HepG2 (cell line): ENCODE measurements around the gene SHOX.

Source experiments
- EZH2 ChIP-seq: conservative IDR thresholded peaks from 2 replicates; pipeline ENCODE4 v1.6.1; 2012; ENCODE audit warnings: mild to moderate bottlenecking, low read depth, low read length, moderate library complexity
- KMT2A ChIP-seq: sonication (generic); formaldehyde crosslinking; IDR thresholded peaks from 2 replicates; pipeline ENCODE4 v1.4.0; 2020; ENCODE audit warnings: missing genetic modification reagents
- ZNF24 ChIP-seq: fragments of 450-650 bp; IDR thresholded peaks from 2 replicates; pipeline ENCODE4 v1.6.1; 2017; ENCODE audit warnings: antibody characterized with exemption, mild to moderate bottlenecking
- TF ChIP-seq, protein P1 (sequence below): sonication (generic); formaldehyde crosslinking; IDR thresholded peaks from 2 replicates; pipeline ENCODE4 v1.4.0; 2020; ENCODE audit warnings: missing genetic modification reagents

DNA sequence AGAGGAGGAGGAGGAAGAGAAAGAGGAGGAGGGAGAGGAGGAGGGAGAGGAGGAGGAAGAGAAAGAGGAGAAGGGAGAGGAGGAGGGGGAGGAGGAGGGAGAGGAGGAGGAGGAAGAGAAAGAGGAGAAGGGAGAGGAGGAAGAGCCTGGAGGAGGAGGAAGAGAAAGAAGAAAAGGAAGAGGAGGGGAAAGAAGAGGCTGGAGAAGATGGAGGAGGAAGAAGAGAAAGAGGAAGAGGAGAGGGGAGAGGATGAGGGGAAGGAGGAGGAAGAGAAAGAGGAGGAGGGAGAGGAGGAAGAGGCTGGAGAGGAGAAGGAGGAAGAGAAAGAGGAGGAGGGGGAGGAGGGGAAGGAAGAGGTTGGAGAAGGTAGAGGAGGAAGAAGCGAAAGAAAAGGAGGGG, 46.0 kb upstream of the SHOX start:
- no peak for TF ChIP-seq EZH2
- TF ChIP-seq, protein P1, sequence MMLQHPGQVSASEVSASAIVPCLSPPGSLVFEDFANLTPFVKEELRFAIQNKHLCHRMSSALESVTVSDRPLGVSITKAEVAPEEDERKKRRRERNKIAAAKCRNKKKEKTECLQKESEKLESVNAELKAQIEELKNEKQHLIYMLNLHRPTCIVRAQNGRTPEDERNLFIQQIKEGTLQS (CRISPR knock-in tag): no peak
- TF ChIP-seq KMT2A (CRISPR knock-in tag): no peak
- TF ChIP-seq ZNF24: no peak
